Measurements from ENCODE around the gene SYT12.
"Not testable (repeated sequence)": the region's sequence is repeated elsewhere in the genome, so short reads cannot be mapped to it uniquely, and the experiment has no call there.

The SYT12 gene

GRCh38 chr11:67002921-67003411, 20.0 kb upstream of the SYT12 start:
- in situ Hi-C loops (cut with HindIII; ENCODE audit: low pct_unique_long_range_greater_than_20kb, low sequenced_read_pairs): no loop called here
- DNase-seq (ENCODE audit: low read depth in 1 of 2, low spot score in 1 of 2): no peak
- TF ChIP-seq JUND (IDR thresholded peaks at IDR 0.05; ENCODE audit: low read depth): no peak

GRCh38 chr11:67005200-67005599, 17.7 kb upstream of the SYT12 start:
- in situ Hi-C loops (cut with HindIII; ENCODE audit: low pct_unique_long_range_greater_than_20kb, low sequenced_read_pairs); DNase-seq (ENCODE audit: low read depth in 1 of 2, low spot score in 1 of 2): not testable (repeated sequence)

- in situ Hi-C loops (cut with HindIII; ENCODE audit: low pct_unique_long_range_greater_than_20kb, low sequenced_read_pairs): no loop called here
- peak in 1 of 2 experiments; percentile 72 for DNase-seq (ENCODE audit: low read depth in 1 of 2, low spot score in 1 of 2)
- TF ChIP-seq JUND (IDR thresholded peaks at IDR 0.05; ENCODE audit: low read depth): no peak
Measured at GRCh38 chr11:67006029-67006884, 16.7 kb upstream of the SYT12 start.

GRCh38 chr11:67007126-67007525, 15.8 kb upstream of the SYT12 start:
- TF ChIP-seq JUND (IDR thresholded peaks at IDR 0.05; ENCODE audit: low read depth): no peak
- in situ Hi-C loops (cut with HindIII; ENCODE audit: low pct_unique_long_range_greater_than_20kb, low sequenced_read_pairs): no loop called here
- no peak for DNase-seq (ENCODE audit: low read depth in 1 of 2, low spot score in 1 of 2)

- TF ChIP-seq JUND (IDR thresholded peaks at IDR 0.05; ENCODE audit: low read depth): no peak
- in situ Hi-C loops (cut with HindIII; ENCODE audit: low pct_unique_long_range_greater_than_20kb, low sequenced_read_pairs): no loop called here
- no peak for DNase-seq (ENCODE audit: low read depth in 1 of 2, low spot score in 1 of 2)
Measured at GRCh38 chr11:67010296-67010905, 12.5 kb upstream of the SYT12 start.

GRCh38 chr11:67013511-67014045, 9.4 kb upstream of the SYT12 start:
- TF ChIP-seq JUND (IDR thresholded peaks at IDR 0.05; ENCODE audit: low read depth): no peak
- in situ Hi-C loops (cut with HindIII; ENCODE audit: low pct_unique_long_range_greater_than_20kb, low sequenced_read_pairs): no loop called here
- no peak for DNase-seq (ENCODE audit: low read depth in 1 of 2, low spot score in 1 of 2)

- no peak for DNase-seq (ENCODE audit: low read depth in 1 of 2, low spot score in 1 of 2)
- in situ Hi-C loops (cut with HindIII; ENCODE audit: low pct_unique_long_range_greater_than_20kb, low sequenced_read_pairs): no loop called here
- no peak for TF ChIP-seq JUND (IDR thresholded peaks at IDR 0.05; ENCODE audit: low read depth)
Measured at GRCh38 chr11:67014343-67014742, 8.6 kb upstream of the SYT12 start.

- no peak for TF ChIP-seq JUND (IDR thresholded peaks at IDR 0.05; ENCODE audit: low read depth)
- DNase-seq (ENCODE audit: low read depth in 1 of 2, low spot score in 1 of 2): no peak
- in situ Hi-C loops (cut with HindIII; ENCODE audit: low pct_unique_long_range_greater_than_20kb, low sequenced_read_pairs): no loop called here
Measured at GRCh38 chr11:67015048-67015447, 7.9 kb upstream of the SYT12 start.

- DNase-seq (ENCODE audit: low read depth in 1 of 2, low spot score in 1 of 2): no peak
- no peak for TF ChIP-seq JUND (IDR thresholded peaks at IDR 0.05; ENCODE audit: low read depth)
- in situ Hi-C loops (cut with HindIII; ENCODE audit: low pct_unique_long_range_greater_than_20kb, low sequenced_read_pairs): no loop called here
Measured at GRCh38 chr11:67016550-67016949, 6.4 kb upstream of the SYT12 start.

GRCh38 chr11:67020949-67021348, 2.0 kb upstream of the SYT12 start:
- no peak for DNase-seq (ENCODE audit: low read depth in 1 of 2, low spot score in 1 of 2)
- in situ Hi-C loops (cut with HindIII; ENCODE audit: low pct_unique_long_range_greater_than_20kb, low sequenced_read_pairs): no loop called here
- TF ChIP-seq JUND (IDR thresholded peaks at IDR 0.05; ENCODE audit: low read depth): no peak

- in situ Hi-C loops (cut with HindIII; ENCODE audit: low pct_unique_long_range_greater_than_20kb, low sequenced_read_pairs): no loop called here
- DNase-seq (ENCODE audit: low read depth in 1 of 2, low spot score in 1 of 2): peak in 1 of 2 experiments; percentile 59
- TF ChIP-seq JUND (IDR thresholded peaks at IDR 0.05; ENCODE audit: low read depth): no peak
Measured at GRCh38 chr11:67022341-67022933, 497 bp upstream of the SYT12 start.

- in situ Hi-C loops (cut with HindIII; ENCODE audit: low pct_unique_long_range_greater_than_20kb, low sequenced_read_pairs): no loop called here
- DNase-seq (ENCODE audit: low read depth in 1 of 2, low spot score in 1 of 2): no peak
- no peak for TF ChIP-seq JUND (IDR thresholded peaks at IDR 0.05; ENCODE audit: low read depth)
Measured at GRCh38 chr11:67023957-67024353, 1.0 kb downstream of the SYT12 start.

- DNase-seq (ENCODE audit: low read depth in 1 of 2, low spot score in 1 of 2): no peak
- in situ Hi-C loops (cut with HindIII; ENCODE audit: low pct_unique_long_range_greater_than_20kb, low sequenced_read_pairs): no loop called here
- TF ChIP-seq JUND (IDR thresholded peaks at IDR 0.05; ENCODE audit: low read depth): no peak
Measured at GRCh38 chr11:67024410-67024809, 1.5 kb downstream of the SYT12 start.
